Aortic smooth muscle cell (primary cell): Measurements from ENCODE around the gene NFATC3. TPM values are rescaled to one million over a fixed set of nuclear protein-coding genes. Genes with fewer than 3 reads are reported as not detected.

Experiments used
- total RNA-seq: library from RNA; depleted of rRNA; stranded (reverse); fragments of >200 nt; gene quantifications from 2 replicates; pipeline ENCODE4 v1.2.3, GENCODE V29; 2014

Gene NFATC3
- total RNA-seq = 7.8 and 9.6 TPM in 2 replicates

GRCh38 chr16:68085259-68086071 is at the start of gene NFATC3:
TSS of gene NFATC3 (plus strand) at chr16:68085370. CDS start at chr16:68085682, 312 bp downstream.

GRCh38 chr16:68235887-68236136 is 150.6 kb downstream of the NFATC3 start, which contains the start of gene ESRP2:
TSS of gene ESRP2 (minus strand) at chr16:68236127. CDS start at chr16:68236045, 82 bp downstream.

GRCh38 chr16:68244903-68245853 is 160.0 kb downstream of the NFATC3 start, which contains the start of gene PLA2G15:
TSS of gene PLA2G15 (plus strand) at chr16:68245373. CDS start at chr16:68245427, 54 bp downstream.

GRCh38 chr16:68264128-68265077 is 179.2 kb downstream of the NFATC3 start, which contains the start of gene SLC7A6:
TSS of gene SLC7A6 (plus strand) at chr16:68264526. CDS start at chr16:68274727, 10,201 bp downstream.

Other genes with a start within 250 kb of the NFATC3 start
- gene THAP11, start 243.1 kb upstream of the NFATC3 start, total RNA-seq = 27.5 and 28.2 TPM in 2 replicates
- gene NUTF2, start 238.4 kb upstream of the NFATC3 start, total RNA-seq = 119 and 132 TPM in 2 replicates
- gene CENPT, start 237.7 kb upstream of the NFATC3 start, total RNA-seq = 20.6 and 27.5 TPM in 2 replicates
- 55.0 and 55.4 TPM in 2 replicates for gene EDC4, start 212.3 kb upstream of the NFATC3 start, total RNA-seq
- not detected in 2 replicates for gene NRN1L, start 200.5 kb upstream of the NFATC3 start, total RNA-seq
- 14.0 and 16.2 TPM in 2 replicates for gene PSKH1, start 192.1 kb upstream of the NFATC3 start, total RNA-seq
- 0.66 and 0.75 TPM in 2 replicates for gene CTRL, start 153.5 kb upstream of the NFATC3 start, total RNA-seq
- gene PSMB10, start 148.5 kb upstream of the NFATC3 start, total RNA-seq = 61.7 and 76.1 TPM in 2 replicates
- 6.0 and 8.2 TPM in 2 replicates for gene LCAT, start 141.2 kb upstream of the NFATC3 start, total RNA-seq
- gene SLC12A4, start 116.7 kb upstream of the NFATC3 start, total RNA-seq = 97.6 and 138 TPM in 2 replicates
- gene DPEP3, start 104.9 kb upstream of the NFATC3 start, total RNA-seq = not detected in 2 replicates
- gene DPEP2, start 85.9 kb upstream of the NFATC3 start, total RNA-seq = not detected in 2 replicates
- gene DPEP2NB, start 69.5 kb upstream of the NFATC3 start, total RNA-seq = not detected in 2 replicates
- gene DDX28, start 62.1 kb upstream of the NFATC3 start, total RNA-seq = 7.2 and 9.0 TPM in 2 replicates
- gene DUS2, start 62.1 kb upstream of the NFATC3 start, total RNA-seq = 13.2 and 18.0 TPM in 2 replicates
- not detected in 2 replicates for gene ESRP2, start 150.8 kb downstream of the NFATC3 start, total RNA-seq
- gene PLA2G15, start 160.0 kb downstream of the NFATC3 start, total RNA-seq = 28.2 and 30.0 TPM in 2 replicates
- gene SLC7A6, start 179.2 kb downstream of the NFATC3 start, total RNA-seq = 9.7 and 11.1 TPM in 2 replicates
- gene SLC7A6OS, start 225.6 kb downstream of the NFATC3 start, total RNA-seq = 12.8 and 16.0 TPM in 2 replicates
- 33.5 and 56.3 TPM in 2 replicates for gene PRMT7, start 225.6 kb downstream of the NFATC3 start, total RNA-seq